GM23338 (cell line): ENCODE results near the gene SLC2A6. TPM values are rescaled to one million over a fixed set of nuclear protein-coding genes. Genes with fewer than 3 reads are reported as not detected.
A peak's percentile ranks its signal among the peaks of the same experiment; 100 is the strongest.

Experiments
- ATAC-seq: fragments of 200-7000 bp; cut with Tn5 transposase; 3 replicates; pipeline ENCODE4 v1.9.1; 2020
- DNase-seq: peaks from one replicate; pipeline ENCODE4 v3.0.0-alpha.2; 2015; ENCODE audit warnings: low spot score
- H2AFZ ChIP-seq: fragments of 200-600 bp; sonication (generic); 2 replicates; pipeline ENCODE4 v1.8.0; 2016; ENCODE audit warnings: antibody characterized with exemption, mild to moderate bottlenecking, moderate library complexity
- H3F3A ChIP-seq: fragments of 200-600 bp; sonication (generic); replicated peaks from 2 replicates; pipeline ENCODE4 v1.8.0; 2017; ENCODE audit warnings: antibody characterized with exemption, mixed run types, low read depth
- H3K27ac ChIP-seq: fragments of 200-600 bp; sonication (generic); 2 replicates; pipeline ENCODE4 v1.6.1; 2016; ENCODE audit warnings: low read depth
- H3K27me3 ChIP-seq: fragments of 200-600 bp; sonication (generic); 2 replicates; pipeline ENCODE4 v1.8.0; 2016; ENCODE audit warnings: mild to moderate bottlenecking, mixed run types, moderate library complexity; ENCODE audit not compliant: insufficient read depth
- H3K36me3 ChIP-seq: fragments of 200-600 bp; sonication (generic); 2 replicates; pipeline ENCODE4 v1.8.0; 2016; ENCODE audit warnings: mild to moderate bottlenecking; ENCODE audit not compliant: insufficient read depth
- H3K4me1 ChIP-seq: fragments of 200-600 bp; sonication (generic); 2 replicates; pipeline ENCODE4 v1.8.0; 2016; ENCODE audit warnings: mild to moderate bottlenecking, moderate library complexity; ENCODE audit not compliant: insufficient read depth
- H3K4me2 ChIP-seq: fragments of 200-600 bp; sonication (generic); 2 replicates; pipeline ENCODE4 v1.7.1; 2017; ENCODE audit warnings: mixed run types
- H3K4me3 ChIP-seq: fragments of 200-600 bp; sonication (generic); 2 replicates; pipeline ENCODE4 v1.6.1; 2016; ENCODE audit warnings: mixed run types
- H3K79me2 ChIP-seq: fragments of 200-600 bp; sonication (generic); replicated peaks from 2 replicates; pipeline ENCODE4 v1.8.0; 2017; ENCODE audit warnings: mild to moderate bottlenecking; ENCODE audit not compliant: insufficient read depth
- H3K9me2 ChIP-seq: fragments of 200-600 bp; sonication (generic); 2 replicates; pipeline ENCODE4 v1.8.0; 2017; ENCODE audit not compliant: insufficient read depth
- H4K20me1 ChIP-seq: fragments of 200-600 bp; sonication (generic); replicated peaks from 2 replicates; pipeline ENCODE4 v1.8.0; 2017; ENCODE audit warnings: mild to moderate bottlenecking; ENCODE audit not compliant: insufficient read depth
- H3K27ac Mint-ChIP-seq: 2 replicates; pipeline ENCODE4 v1.8.0; 2020; ENCODE audit warnings: inconsistent platforms, mild to moderate bottlenecking, moderate library complexity, mixed read lengths
- H3K27me3 Mint-ChIP-seq: 3 replicates; pipeline ENCODE4 v1.8.0; 2022; ENCODE audit warnings: low read depth, mild to moderate bottlenecking, moderate library complexity, mixed read lengths, inconsistent platforms; ENCODE audit not compliant: insufficient read depth, poor library complexity
- H3K36me3 Mint-ChIP-seq: 3 replicates; pipeline ENCODE4 v1.8.0; 2021; ENCODE audit warnings: low read depth, mild to moderate bottlenecking, inconsistent platforms, moderate library complexity, mixed read lengths
- H3K4me1 Mint-ChIP-seq: 3 replicates; pipeline ENCODE4 v1.8.0; 2020; ENCODE audit warnings: mild to moderate bottlenecking, inconsistent platforms, mixed read lengths
- H3K4me3 Mint-ChIP-seq: 3 replicates; pipeline ENCODE4 v1.8.0; 2021; ENCODE audit warnings: moderate library complexity, mild to moderate bottlenecking, inconsistent platforms, mixed read lengths
- H3K9me3 Mint-ChIP-seq: 3 replicates; pipeline ENCODE4 v1.8.0; 2020; ENCODE audit warnings: moderate library complexity, mild to moderate bottlenecking, inconsistent platforms, mixed read lengths
- EZH2phosphoT487 ChIP-seq: fragments of 200-600 bp; sonication (generic); IDR thresholded peaks from one replicate; pipeline ENCODE4 v1.8.1; 2018; ENCODE audit warnings: antibody characterized with exemption; ENCODE audit not compliant: unreplicated experiment
- NANOG ChIP-seq: IDR thresholded peaks from 2 replicates; pipeline ENCODE4 v1.6.1; 2016; ENCODE audit warnings: antibody characterized with exemption, borderline replicate concordance
- POLR2AphosphoS5 ChIP-seq: IDR thresholded peaks from 2 replicates; pipeline ENCODE4 v1.6.1; 2016; ENCODE audit warnings: antibody characterized with exemption, low read depth
- STAT1 ChIP-seq: IDR thresholded peaks from one replicate; pipeline ENCODE4 v1.6.1; 2016; ENCODE audit warnings: antibody characterized with exemption; ENCODE audit not compliant: unreplicated experiment
- polyA plus RNA-seq: library from polyadenylated mRNA; unstranded; fragments of >200 nt; fragmentation: Nextera tagmentation; extraction: Ambion mirVana; gene quantifications from 2 replicates; pipeline ENCODE4 v1.2.1, GENCODE V29; 2016
- total RNA-seq: library from RNA; depleted of rRNA; stranded (reverse); fragments of >200 nt; shearing (Covaris generic); gene quantifications from 2 replicates; pipeline ENCODE4 v1.2.3, GENCODE V29; 2014
- TF ChIP-seq, protein P1 (sequence below): fragments of 250-450 bp; sonication (Bioruptor Pico); IDR thresholded peaks from 2 replicates; pipeline ENCODE4 v1.5.0; 2020; ENCODE audit warnings: mild to moderate bottlenecking, moderate library complexity
- TF ChIP-seq, protein P2 (sequence below), 2 experiments: fragments of 200-600 bp in 1 of 2; sonication (generic) in 1 of 2; conservative IDR thresholded peaks; 2 replicates each; pipeline versions ENCODE4 v1.5.1 to v1.6.1; 2016 to 2017; ENCODE audit warnings: antibody characterized with exemption in 2 of 2, low read depth in 2 of 2, mild to moderate bottlenecking in 2 of 2, moderate library complexity in 1 of 2

Gene SLC2A6
- total and polyA plus RNA-seq, 2 experiments from 2014 or later: 17.5 to 39.3 TPM

DNA sequence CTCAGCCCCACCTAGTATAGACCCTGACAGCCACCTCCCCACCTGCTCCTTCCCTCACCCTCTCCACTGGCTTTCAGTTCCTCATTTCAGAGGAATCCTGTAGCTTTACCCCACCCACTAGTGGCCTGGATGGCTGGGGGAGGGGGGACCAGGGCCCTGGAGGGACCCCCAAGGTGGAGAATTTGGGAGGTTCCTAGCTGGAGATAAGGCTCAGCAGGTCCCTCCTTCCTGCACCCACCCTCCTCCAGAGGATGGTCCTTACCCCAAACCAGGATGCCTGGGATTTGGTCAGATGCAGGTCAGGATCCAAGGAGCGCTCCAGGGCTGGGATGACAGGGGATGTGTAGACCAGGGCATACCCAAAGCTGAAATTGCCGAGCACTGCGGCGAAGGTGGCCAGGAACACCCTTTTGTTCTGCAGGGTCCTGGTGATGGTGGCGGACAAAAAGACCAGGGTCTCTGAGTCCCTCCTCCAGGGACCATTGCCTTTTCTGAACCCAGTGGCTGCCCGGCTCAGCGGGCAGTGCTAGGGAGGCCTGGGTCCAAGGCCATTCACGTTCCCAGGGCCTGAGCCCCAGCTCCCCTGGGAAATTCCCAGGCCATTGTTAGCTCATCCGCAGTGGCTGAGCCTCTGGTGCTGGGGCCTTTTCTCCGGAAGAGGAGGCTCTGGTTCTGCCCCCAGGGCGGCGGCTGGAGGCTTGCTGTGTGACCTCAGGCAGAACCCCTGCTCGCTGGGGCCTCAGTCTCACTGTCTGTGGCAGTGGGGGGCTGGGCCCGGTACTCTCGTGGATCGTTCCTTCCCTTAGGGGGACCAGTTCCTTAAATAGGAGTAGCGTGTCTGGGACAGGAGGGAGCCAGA is 678 bp downstream of the SLC2A6 start:
- H3K4me2 ChIP-seq: peak overlapping the region; percentile 96
- Mint-ChIP-seq H3K27ac (no peak overlapping the region), H3K36me3 (peaks cover 3% of the 10 kb centered on the region; the same call in 2 of the 3 replicates), H3K4me1 (peaks cover 8% of the 10 kb centered on the region), H3K9me3 (no peaks in the 10 kb centered on the region), H3K27me3 (peaks cover 3% of the 10 kb centered on the region), H3K4me3 (peak overlapping the region; percentile 79)
- peak overlapping the region; percentile 85 for H3K4me3 ChIP-seq
- TF ChIP-seq EZH2phosphoT487 (no peak), NANOG (no peak), STAT1 (no peak), POLR2AphosphoS5 (no peak)
- TF ChIP-seq, protein P1, sequence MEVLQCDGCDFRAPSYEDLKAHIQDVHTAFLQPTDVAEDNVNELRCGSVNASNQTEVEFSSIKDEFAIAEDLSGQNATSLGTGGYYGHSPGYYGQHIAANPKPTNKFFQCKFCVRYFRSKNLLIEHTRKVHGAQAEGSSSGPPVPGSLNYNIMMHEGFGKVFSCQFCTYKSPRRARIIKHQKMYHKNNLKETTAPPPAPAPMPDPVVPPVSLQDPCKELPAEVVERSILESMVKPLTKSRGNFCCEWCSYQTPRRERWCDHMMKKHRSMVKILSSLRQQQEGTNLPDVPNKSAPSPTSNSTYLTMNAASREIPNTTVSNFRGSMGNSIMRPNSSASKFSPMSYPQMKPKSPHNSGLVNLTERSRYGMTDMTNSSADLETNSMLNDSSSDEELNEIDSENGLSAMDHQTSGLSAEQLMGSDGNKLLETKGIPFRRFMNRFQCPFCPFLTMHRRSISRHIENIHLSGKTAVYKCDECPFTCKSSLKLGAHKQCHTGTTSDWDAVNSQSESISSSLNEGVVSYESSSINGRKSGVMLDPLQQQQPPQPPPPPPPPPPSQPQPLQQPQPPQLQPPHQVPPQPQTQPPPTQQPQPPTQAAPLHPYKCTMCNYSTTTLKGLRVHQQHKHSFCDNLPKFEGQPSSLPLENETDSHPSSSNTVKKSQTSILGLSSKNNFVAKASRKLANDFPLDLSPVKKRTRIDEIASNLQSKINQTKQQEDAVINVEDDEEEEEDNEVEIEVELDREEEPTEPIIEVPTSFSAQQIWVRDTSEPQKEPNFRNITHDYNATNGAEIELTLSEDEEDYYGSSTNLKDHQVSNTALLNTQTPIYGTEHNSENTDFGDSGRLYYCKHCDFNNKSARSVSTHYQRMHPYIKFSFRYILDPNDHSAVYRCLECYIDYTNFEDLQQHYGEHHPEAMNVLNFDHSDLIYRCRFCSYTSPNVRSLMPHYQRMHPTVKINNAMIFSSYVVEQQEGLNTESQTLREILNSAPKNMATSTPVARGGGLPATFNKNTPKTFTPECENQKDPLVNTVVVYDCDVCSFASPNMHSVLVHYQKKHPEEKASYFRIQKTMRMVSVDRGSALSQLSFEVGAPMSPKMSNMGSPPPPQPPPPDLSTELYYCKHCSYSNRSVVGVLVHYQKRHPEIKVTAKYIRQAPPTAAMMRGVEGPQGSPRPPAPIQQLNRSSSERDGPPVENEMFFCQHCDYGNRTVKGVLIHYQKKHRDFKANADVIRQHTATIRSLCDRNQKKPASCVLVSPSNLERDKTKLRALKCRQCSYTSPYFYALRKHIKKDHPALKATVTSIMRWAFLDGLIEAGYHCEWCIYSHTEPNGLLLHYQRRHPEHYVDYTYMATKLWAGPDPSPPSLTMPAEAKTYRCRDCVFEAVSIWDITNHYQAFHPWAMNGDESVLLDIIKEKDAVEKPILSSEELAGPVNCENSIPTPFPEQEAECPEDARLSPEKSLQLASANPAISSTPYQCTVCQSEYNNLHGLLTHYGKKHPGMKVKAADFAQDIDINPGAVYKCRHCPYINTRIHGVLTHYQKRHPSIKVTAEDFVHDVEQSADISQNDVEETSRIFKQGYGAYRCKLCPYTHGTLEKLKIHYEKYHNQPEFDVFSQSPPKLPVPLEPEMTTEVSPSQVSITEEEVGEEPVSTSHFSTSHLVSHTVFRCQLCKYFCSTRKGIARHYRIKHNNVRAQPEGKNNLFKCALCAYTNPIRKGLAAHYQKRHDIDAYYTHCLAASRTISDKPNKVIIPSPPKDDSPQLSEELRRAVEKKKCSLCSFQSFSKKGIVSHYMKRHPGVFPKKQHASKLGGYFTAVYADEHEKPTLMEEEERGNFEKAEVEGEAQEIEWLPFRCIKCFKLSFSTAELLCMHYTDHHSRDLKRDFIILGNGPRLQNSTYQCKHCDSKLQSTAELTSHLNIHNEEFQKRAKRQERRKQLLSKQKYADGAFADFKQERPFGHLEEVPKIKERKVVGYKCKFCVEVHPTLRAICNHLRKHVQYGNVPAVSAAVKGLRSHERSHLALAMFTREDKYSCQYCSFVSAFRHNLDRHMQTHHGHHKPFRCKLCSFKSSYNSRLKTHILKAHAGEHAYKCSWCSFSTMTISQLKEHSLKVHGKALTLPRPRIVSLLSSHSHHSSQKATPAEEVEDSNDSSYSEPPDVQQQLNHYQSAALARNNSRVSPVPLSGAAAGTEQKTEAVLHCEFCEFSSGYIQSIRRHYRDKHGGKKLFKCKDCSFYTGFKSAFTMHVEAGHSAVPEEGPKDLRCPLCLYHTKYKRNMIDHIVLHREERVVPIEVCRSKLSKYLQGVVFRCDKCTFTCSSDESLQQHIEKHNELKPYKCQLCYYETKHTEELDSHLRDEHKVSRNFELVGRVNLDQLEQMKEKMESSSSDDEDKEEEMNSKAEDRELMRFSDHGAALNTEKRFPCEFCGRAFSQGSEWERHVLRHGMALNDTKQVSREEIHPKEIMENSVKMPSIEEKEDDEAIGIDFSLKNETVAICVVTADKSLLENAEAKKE (CRISPR knock-in tag): no peak
- TF ChIP-seq, protein P2, sequence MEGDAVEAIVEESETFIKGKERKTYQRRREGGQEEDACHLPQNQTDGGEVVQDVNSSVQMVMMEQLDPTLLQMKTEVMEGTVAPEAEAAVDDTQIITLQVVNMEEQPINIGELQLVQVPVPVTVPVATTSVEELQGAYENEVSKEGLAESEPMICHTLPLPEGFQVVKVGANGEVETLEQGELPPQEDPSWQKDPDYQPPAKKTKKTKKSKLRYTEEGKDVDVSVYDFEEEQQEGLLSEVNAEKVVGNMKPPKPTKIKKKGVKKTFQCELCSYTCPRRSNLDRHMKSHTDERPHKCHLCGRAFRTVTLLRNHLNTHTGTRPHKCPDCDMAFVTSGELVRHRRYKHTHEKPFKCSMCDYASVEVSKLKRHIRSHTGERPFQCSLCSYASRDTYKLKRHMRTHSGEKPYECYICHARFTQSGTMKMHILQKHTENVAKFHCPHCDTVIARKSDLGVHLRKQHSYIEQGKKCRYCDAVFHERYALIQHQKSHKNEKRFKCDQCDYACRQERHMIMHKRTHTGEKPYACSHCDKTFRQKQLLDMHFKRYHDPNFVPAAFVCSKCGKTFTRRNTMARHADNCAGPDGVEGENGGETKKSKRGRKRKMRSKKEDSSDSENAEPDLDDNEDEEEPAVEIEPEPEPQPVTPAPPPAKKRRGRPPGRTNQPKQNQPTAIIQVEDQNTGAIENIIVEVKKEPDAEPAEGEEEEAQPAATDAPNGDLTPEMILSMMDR (conservative IDR thresholded peaks at IDR 0.05; ENCODE audit: low read depth in 2 of 2): no peak
- no peak overlapping the region for H3K27ac ChIP-seq
- no peaks in the 10 kb centered on the region for H3K9me2 ChIP-seq
- H3K27me3 ChIP-seq: no peaks in the 10 kb centered on the region
- peaks cover 8% of the 10 kb centered on the region for H3K4me1 ChIP-seq
- H2AFZ ChIP-seq: no peak overlapping the region; the same call in 1 of the 2 replicates
- ATAC-seq (peak; percentile 48), DNase-seq (peak; percentile 72)
- H3K36me3 ChIP-seq: no peaks in the 10 kb centered on the region
- H3F3A ChIP-seq: 0 out of 2 replicates have a peak, but pooled peaks cover 2% of the 10 kb centered on the region
- H4K20me1 ChIP-seq: no peaks in the 10 kb centered on the region; the same call in 1 of the 2 replicates
- peaks cover 16% of the 10 kb centered on the region for H3K79me2 ChIP-seq
